AG09319 (cell line): Measurements from ENCODE around the gene TMEM121.

Experiments
- DNase-seq: peaks from one replicate; pipeline ENCODE4 v3.0.0-alpha.2; 2010; ENCODE audit warnings: low read depth; ENCODE audit errors: extremely low read depth
- CTCF ChIP-seq: IDR thresholded peaks from 2 replicates; pipeline ENCODE4 v1.5.1; 2011; ENCODE audit warnings: low read depth, mild to moderate bottlenecking, inconsistent platforms, low read length, moderate library complexity

TMEM121 gene

GRCh38 chr14:105485739-105486162 is 40.6 kb upstream of the TMEM121 start:
- TF ChIP-seq CTCF = no peak
- no peak for DNase-seq

GRCh38 chr14:105486163-105486973 is 40.0 kb upstream of the TMEM121 start, which contains the start of gene CRIP1:
Gene CRIP1 (plus strand): TSS chr14:105486886. CDS start chr14:105487260, 374 bp downstream.
- no peak for TF ChIP-seq CTCF
- no peak for DNase-seq

GRCh38 chr14:105486974-105487448 is 39.4 kb upstream of the TMEM121 start:
- DNase-seq = no peak
- TF ChIP-seq CTCF = no peak

GRCh38 chr14:105487449-105487985 is 38.9 kb upstream of the TMEM121 start:
- DNase-seq = no peak

GRCh38 chr14:105487986-105488777 is 38.2 kb upstream of the TMEM121 start:
- no peak for DNase-seq
- TF ChIP-seq CTCF = no peak; the same call in 1 of the 2 replicates

More at GRCh38 chr14:105487449-105487985, 38.9 kb upstream of the TMEM121 start:
- TF ChIP-seq CTCF = no peak

- DNase-seq = no peak
- TF ChIP-seq CTCF = no peak
These were observed 37.4 kb upstream of the TMEM121 start for GRCh38 chr14:105488781-105489541.
